H1 (cell line): ENCODE data around the gene ZNF672.

Experiments
- EZH2 ChIP-seq: fragments of 200-600 bp; sonication (generic); IDR thresholded peaks from 2 replicates; pipeline ENCODE4 v1.7.1; 2012; ENCODE audit warnings: low read depth, mild to moderate bottlenecking, moderate library complexity, low read length, inconsistent platforms; ENCODE audit not compliant: severe bottlenecking
- SP1 ChIP-seq: IDR thresholded peaks from 2 replicates; pipeline ENCODE4 v1.6.1; 2011; ENCODE audit warnings: low read depth, low read length
- TF ChIP-seq, protein P1 (sequence below), 3 experiments: IDR thresholded peaks; 1 replicate in 2 of 3; 2 replicates in 1 of 3; pipeline versions ENCODE4 v1.5.1 to v1.6.1; 2011; ENCODE audit warnings: low read length in 3 of 3, mild to moderate bottlenecking in 3 of 3, inconsistent platforms in 2 of 3, low read depth in 1 of 3, moderate library complexity in 1 of 3; ENCODE audit not compliant: insufficient read depth in 1 of 3; ENCODE audit errors: control extremely low read depth in 1 of 3

DNA sequence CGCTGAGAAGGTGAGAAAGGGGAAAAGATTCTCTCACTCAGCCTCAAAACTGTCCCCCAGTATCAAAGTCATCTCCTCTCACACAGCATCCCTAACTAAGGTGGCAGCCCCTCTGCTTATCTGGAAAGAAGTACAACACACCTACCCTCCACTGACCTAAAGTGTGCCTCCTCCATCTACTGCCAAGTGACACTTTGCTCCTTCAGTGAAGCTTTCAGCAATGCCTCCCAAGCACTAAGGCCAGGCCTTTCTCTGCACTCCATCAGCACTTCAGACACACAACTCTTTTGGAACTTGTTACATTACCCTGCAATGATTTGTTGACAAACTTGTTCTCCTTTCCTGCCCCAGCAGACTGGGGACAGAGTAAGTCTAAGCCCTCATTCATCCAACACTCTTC is 13.7 kb upstream of the ZNF672 start:
- TF ChIP-seq SP1 (no peak), EZH2 (no peak)
- TF ChIP-seq, protein P1, sequence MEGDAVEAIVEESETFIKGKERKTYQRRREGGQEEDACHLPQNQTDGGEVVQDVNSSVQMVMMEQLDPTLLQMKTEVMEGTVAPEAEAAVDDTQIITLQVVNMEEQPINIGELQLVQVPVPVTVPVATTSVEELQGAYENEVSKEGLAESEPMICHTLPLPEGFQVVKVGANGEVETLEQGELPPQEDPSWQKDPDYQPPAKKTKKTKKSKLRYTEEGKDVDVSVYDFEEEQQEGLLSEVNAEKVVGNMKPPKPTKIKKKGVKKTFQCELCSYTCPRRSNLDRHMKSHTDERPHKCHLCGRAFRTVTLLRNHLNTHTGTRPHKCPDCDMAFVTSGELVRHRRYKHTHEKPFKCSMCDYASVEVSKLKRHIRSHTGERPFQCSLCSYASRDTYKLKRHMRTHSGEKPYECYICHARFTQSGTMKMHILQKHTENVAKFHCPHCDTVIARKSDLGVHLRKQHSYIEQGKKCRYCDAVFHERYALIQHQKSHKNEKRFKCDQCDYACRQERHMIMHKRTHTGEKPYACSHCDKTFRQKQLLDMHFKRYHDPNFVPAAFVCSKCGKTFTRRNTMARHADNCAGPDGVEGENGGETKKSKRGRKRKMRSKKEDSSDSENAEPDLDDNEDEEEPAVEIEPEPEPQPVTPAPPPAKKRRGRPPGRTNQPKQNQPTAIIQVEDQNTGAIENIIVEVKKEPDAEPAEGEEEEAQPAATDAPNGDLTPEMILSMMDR (IDR thresholded peaks at IDR 0.05; ENCODE audit: control extremely low read depth in 1 of 3, insufficient read depth in 1 of 3, low read depth in 1 of 3, low read length in 3 of 3) = no peak
